CD4-positive, alpha-beta T cell treated with Interleukin-2 at 100 ng/mL for 4 hours (primary cell): ENCODE results near the gene PKP3.
A peak's percentile ranks its signal among the peaks of the same experiment; 100 is the strongest.

ENCODE experiments used
- DNase-seq: peaks from one replicate; pipeline ENCODE4 v3.0.0-alpha.2; 2020; ENCODE audit warnings: low spot score

PKP3 gene

DNA sequence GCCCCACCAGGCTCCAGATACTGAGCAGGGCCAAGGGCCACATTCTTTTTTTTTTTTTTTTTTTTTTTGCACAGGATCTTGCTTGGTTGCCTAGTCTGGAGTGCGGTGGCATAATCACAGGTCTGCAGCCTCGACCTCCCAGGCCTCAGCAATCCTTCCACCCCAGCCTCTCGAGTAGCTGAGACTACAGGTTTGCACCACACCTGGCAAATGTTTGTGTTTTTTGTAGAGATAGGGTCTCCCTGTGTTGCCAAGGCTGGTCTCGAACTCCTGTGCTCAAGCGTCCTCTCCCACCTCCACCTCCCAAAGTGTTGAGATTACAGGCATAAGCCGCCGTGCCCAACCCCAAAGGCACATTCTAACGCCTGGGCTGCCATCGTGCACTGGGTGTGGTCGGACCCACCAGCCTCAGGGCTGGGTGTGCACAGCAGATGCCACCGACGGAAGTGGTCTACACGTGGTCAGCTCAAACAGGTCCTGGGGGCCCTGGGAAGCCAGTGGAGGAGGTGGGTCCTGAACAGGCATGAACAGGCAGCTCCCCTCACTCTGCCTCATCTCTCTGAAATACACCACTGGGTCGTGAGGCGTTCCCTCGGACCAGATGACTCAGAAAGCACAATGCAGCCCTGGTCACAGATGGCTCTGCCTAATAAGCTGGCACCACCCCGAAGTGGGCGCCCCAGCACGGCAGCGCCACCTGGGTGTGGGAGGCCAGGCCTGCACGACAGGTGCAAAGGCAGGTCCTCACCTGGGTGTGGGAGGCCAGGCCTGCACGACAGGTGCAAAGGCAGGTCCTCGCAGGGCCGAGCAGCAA lies 29.9 kb upstream of the PKP3 start:
- DNase-seq = peak; percentile 84

- no peak for DNase-seq
Measured at GRCh38 chr11:364991-365725, 28.9 kb upstream of the PKP3 start.

DNA sequence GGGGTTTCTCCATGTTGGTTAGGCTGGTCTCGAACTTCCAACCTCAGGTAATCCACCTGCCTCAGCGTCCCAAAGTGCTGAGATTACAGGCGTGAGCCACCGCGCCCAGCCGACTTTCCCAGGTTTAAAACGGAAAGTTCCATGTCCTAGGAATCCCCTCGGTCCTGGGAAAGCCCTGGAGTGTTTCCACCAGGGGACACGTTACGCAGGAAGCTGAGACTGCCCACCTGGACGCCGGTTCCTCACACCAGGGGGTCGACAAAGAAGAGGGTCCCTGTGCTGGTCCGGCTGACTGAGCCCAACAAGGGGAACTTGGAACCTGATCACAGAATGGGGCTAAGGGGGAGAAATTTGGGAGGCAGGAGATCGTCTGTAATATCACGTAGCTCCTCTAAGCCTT lies 28.2 kb upstream of the PKP3 start:
- DNase-seq = no peak

- no peak for DNase-seq
Measured at GRCh38 chr11:367956-368413, 26.0 kb upstream of the PKP3 start.

DNA sequence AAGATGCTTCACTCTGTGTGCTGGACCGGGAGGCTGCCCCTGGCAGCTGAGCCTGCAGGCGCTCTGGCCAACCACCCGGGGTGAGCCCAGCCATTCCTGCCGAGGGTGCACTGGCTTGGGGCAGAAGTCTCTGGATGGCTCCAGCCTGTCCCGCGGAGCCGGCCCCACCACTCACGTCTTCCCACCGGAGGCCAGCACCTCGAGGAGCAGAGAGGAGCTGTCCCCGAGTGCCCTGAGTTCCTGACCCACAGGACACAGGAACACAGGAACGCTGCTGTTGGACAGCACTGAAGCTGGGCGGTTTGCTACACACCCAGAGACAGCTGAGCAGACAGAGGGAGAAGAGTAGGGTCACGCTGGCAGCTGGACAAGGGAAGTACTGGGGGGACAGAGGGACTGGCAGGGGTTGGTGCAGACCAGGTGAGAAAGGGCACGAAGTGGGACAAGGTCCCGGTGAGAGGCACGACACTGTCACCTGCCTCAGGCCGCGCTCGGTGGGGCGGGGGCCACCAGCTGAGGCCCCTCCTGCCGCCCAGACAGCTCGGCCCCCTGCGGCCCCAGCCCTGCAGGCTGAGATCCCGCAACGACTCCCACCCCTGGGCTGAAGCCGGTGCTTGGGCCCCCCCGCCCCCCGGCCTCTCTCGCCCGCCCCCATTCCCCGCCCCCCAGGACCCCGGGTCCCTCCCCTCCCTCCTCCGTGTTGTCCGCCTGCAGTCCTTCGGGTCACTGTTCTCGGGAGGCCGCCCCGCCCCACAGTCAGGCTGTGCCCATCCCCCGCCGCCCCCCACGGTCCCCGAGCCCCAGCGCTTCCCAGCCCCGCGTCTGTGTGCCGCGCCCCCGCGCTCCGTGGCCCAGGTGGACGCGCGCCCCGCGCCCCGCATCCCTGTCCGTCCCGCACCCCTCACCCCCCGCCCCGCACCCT lies 25.3 kb upstream of the PKP3 start:
- DNase-seq = no peak

DNA sequence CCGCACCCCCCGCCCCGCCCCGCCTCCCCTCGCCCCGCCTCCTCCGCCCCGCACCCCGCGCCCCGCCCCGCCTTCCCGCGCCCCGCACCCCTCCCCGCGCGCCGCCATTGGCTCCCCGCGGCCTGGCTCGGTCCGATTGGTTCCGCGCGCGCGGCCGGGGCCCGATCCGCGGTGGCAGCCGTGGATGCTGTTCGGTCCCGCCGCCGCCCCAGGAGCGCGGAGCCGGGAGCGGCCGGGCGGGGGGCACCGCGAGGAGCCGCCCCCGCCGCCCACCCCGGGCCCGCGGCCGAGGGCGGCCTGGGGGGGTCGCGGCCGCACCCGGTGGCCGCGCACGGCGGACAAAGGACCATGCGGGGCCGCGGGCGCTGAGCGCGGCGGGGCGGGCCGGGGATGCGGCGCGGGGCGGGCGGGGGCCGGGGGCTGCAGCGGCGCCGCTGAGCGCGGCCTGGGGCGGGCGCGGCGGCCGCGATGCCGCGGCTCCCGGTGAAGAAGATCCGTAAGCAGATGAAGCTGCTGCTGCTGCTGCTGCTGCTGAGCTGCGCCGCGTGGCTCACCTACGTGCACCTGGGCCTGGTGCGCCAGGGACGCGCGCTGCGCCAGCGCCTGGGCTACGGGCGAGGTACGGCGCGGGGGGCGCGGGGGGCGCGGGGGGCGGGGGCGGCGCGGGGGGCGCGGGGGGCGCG lies 24.5 kb upstream of the PKP3 start, which contains the start of gene B4GALNT4:
TSS of gene B4GALNT4 (plus strand) at position 164 of the 683 bp plus-strand sequence. CDS start at position 469, 305 bp downstream.
- no peak for DNase-seq

DNA sequence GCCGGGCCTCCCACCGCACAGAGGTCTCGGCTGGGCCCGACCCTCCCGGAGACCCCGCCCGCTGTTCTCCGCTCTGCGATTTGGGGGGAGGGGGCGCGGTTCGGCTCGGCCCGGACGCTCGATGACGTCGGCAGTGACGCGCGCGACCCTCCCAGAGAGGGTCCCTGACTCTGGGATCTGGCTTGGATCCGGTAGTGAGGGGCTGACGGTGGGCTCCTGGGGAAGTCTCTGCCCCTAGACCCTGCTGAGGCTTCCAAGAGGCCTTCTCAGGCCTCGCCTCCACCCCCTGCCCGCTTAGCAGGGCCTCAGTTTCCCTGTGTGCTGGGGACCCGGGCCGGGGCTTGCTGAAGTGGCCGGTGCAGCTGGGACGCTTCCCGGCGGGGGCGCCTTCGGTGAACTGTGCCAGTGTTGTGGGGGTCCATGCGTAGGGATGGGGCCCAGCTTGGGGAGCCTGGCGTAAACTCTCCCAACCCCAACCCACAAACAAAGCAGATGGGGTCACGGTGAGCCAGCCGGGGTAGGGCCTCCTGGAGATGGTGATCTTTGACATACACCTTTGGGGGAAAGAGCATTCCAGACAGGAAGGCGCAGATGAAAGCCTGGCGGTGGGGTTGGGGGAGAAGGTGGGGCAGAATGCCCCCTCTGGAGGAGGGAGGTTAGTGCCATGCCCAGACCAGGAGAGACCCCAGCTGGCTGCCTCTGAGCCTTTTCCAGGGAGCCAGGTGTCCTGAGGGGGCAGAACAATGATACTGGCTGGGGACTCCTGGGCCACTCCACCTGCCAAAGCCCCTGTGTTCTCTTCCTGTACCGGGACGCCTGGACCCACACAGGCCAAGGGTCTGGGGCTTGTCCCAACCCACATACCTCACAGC lies 23.7 kb upstream of the PKP3 start:
- no peak for DNase-seq

- DNase-seq = no peak
Measured at GRCh38 chr11:371051-371450, 23.0 kb upstream of the PKP3 start.

DNA sequence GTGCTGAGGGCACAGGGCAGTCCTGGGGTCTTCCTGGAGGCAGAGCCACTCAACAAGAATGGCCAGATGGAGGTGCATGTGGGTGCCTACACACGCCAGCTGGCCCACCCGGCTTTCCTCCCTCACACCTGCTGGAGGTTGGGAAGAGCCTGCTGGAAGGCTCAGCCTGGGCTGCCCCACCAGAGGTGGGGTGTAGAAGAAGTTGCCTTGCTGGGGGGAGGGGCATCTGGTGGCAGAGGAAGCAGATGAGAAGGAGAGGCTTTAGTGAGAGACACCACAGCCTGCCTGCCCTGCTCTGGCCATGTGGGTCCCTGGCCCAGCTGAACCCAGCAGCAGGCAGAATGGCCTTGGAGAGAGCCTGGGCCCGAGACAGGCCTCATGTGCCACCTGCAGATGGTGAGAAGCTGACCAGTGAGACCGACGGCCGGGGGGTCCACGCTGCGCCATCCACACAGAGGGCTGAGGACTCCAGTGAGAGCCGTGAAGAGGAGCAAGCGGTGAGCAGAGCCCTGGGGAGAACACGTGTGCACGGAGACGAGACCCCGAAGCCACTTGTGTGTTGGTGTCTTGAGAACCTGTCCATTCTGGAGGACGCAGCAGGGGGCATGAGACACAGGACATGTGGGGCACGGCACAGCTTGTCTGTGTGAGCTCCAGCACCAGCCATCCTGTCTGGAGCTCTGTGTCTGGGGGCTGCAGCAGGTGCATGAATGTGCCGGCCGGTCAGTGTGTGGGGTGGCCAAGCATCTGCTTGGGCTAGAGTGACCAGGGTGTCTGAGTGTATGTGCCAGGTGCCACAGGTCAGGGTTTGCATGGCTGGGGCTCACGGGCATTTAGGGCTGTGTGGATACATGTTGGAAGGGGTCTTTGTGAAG lies 22.1 kb upstream of the PKP3 start:
- no peak for DNase-seq

DNA sequence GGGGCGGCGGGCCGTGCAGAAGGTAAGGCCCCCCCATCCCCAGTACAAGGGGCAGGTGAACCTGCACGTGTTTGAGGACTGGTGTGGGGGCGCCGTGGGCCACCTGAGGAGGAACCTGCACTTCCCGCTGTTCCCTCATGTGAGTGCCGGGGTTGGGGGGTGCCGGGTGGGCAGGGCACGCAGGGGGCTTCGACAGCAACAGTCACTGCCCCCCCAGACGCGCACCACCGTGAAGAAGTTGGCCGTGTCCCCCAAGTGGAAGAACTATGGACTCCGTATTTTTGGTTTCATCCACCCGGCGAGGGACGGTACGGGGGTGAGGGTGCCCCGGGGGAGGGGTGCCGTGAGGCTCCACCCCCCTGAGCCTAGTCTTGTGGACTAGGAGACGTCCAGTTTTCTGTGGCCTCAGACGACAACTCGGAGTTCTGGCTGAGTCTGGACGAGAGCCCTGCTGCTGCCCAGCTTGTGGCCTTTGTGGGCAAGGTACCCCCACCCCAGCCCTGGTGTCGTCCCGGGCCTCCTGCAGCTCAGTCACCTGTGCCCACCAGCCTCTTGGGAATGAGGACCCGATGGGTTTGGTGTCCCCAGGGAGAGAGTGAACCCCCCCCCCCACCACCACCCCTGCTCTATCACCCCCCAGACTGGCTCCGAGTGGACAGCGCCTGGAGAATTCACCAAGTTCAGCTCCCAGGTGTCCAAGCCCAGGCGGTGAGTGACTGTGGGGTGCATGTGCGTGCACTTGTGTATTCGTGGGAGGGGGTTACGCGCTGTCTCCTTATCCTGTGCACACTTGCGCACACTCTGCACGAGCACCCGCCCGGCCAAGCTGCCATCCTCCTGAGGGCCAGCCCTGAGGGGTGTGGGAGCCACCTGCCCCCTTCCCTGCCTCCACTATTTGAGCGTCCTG lies 20.9 kb upstream of the PKP3 start:
- DNase-seq = no peak

DNA sequence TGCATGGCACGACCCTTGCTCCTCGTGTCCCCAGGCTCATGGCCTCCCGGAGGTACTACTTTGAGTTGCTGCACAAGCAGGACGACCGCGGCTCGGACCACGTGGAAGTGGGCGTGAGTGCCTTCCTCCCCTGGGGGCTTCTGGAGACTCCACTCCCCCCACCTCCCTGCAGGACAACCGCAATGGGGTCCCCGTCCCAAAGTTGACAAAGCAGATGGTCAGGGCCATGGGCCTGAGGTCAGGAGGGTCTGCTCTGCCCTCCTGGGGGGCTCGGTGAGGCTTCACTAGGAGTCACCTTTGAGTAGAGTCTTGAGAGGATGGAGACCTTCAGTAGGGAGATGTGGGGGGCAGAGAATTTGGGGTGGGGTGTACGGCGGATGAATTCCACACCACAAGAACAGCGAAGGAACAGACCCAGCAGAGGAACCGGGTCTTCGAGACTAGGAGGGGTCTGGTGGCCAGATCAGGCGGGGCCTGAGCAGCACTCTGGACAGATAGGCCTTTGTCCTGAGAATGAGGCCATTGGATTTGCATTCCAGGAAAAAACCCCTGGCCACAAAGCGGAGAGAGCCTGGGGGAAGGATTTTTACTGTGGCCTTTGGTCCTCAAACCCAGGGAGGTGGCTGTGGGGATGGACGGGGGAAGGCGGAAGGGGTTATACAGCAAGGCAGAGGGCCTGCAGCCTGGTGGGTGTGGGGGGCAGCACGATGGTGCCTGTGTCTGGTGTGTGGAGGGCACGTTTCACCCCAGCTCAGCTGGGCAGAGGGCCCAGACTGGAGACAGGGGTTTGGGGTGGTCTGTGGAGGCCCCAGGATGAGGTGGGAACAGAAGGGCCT lies 20.1 kb upstream of the PKP3 start:
- no peak for DNase-seq

DNA sequence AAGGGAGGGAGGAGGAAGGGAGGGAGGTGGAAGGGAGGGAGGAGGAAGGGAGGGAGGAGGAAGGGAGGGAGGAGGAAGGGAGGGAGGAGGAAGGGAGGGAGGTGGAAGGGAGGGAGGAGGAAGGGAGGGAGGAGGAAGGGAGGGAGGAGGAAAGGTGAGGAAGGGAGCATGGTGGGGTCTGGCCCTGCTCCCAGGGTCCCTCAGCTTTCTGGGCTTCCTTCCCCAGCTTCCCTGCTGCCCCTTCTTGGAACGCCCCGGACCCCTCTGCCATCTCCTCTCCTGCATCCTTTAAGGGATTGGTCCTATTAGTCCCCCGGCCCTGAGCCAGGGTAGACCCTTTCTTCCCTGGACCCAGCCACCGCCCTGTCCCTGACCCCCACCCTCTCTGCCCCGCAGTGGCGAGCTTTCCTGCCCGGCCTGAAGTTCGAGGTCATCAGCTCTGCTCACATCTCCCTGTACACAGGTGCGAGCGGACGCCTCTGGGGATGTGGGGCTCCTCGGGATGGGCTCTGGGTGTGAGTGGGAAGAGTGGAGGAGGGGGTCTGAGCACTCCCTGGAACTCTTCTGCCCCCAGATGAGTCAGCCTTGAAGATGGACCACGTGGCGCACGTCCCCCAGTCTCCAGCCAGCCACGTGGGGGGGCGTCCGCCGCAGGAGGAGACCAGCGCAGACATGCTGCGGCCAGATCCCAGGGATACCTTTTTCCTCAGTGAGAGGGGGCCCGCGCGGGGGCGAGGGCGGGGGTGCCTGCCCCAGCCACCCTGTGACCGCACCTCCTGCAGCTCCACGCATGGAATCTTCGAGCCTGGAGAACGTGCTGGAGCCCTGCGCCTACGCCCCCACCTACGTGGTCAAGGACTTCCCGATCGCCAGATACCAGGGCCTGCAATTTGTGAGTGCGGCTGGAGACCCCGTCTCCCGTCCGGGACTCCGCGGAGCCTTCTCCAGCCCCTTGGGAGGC lies 18.7 kb upstream of the PKP3 start:
- DNase-seq = no peak

DNA sequence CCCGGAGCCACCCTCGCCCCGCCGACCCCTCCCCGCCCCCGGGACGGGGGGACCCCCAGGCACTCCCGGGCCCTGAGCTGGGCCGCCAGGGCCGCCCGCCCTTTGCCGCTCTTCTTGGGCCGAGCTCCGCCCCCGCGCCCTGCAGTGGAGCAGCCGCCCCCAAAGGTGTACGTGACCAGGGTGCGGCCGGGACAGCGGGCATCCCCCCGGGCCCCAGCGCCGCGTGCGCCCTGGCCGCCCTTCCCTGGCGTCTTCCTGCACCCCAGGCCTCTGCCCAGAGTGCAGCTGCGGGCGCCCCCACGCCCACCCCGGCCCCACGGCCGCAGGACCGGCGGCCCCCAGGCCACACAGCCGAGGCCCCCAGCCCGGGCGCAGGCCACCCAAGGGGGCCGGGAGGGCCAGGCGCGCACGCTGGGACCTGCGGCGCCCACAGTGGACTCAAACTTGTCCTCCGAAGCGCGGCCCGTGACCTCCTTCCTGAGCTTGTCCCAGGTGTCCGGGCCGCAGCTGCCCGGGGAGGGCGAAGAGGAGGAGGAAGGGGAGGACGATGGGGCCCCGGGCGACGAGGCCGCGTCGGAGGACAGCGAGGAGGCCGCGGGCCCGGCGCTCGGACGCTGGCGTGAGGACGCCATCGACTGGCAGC lies 17.4 kb upstream of the PKP3 start:
- DNase-seq = no peak

GRCh38 chr11:377174-377865 lies 16.7 kb upstream of the PKP3 start:
- no peak for DNase-seq

DNA sequence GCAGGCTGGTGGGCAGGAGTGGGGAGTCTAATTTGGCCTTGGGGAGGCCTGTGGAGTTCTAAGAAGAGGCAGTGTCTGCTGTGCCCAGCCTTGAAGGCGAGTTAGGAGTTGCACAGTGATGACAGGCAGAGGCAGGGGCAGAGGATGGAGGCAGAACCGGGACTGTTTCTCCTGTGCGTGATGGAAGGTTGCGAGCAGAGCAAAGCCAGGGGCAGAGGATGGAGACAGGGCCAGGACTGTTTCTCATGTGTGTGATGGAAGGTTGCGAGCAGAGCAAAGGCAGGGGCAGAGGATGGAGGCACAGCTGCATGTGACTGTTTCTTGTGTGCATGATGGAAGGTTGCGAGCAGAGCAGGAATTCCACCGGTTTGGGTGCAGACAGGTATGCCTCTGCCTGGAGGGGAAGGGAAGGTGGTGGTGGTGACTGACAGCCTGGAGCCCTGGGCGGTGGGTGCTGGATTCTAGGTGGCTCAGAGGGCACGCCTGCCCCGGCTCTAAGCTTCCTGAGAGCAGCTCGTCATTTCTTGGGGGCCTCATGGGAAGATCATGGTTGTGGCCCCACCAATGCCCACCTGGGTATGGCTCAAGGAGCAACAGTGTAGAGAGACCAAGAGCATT lies 16.0 kb upstream of the PKP3 start:
- no peak for DNase-seq
